Suppressor macrophage treated with lipopolysaccharide for 1 hour (primary cell): ENCODE measurements around the gene LARGE1.
A peak's percentile ranks its signal among the peaks of the same experiment; 100 is the strongest.

Source experiments
- DNase-seq, 3 donors: peaks; one replicate each; pipeline ENCODE4 v3.0.0-alpha.2; 2020 to 2022

The LARGE1 gene

GRCh38 chr22:33274214-33275072 lies 645.8 kb downstream of the LARGE1 start:
- DNase-seq = peak in 2 of 3 donors; percentile 23 to 25

GRCh38 chr22:33272871-33273270 lies 647.4 kb downstream of the LARGE1 start:
- no peak for DNase-seq

- no peak for DNase-seq
These were observed 648.1 kb downstream of the LARGE1 start for GRCh38 chr22:33272180-33272579.

- no peak for DNase-seq
These were observed 648.7 kb downstream of the LARGE1 start for GRCh38 chr22:33271390-33272161.

- DNase-seq = no peak
These were observed 649.7 kb downstream of the LARGE1 start for GRCh38 chr22:33270596-33270995.

- no peak for DNase-seq
These were observed 658.6 kb downstream of the LARGE1 start for GRCh38 chr22:33261699-33262098.

- DNase-seq = no peak
These were observed 659.8 kb downstream of the LARGE1 start for GRCh38 chr22:33260498-33260897.

- no peak for DNase-seq
These were observed 664.5 kb downstream of the LARGE1 start for GRCh38 chr22:33255791-33256190.

GRCh38 chr22:33248948-33249347 lies 671.3 kb downstream of the LARGE1 start:
- no peak for DNase-seq

- DNase-seq = no peak
These were observed 672.5 kb downstream of the LARGE1 start for GRCh38 chr22:33247758-33248157.

GRCh38 chr22:33242078-33242477 lies 678.2 kb downstream of the LARGE1 start:
- no peak for DNase-seq

GRCh38 chr22:33240888-33241475 lies 679.3 kb downstream of the LARGE1 start:
- no peak for DNase-seq

GRCh38 chr22:33232071-33232470 lies 688.2 kb downstream of the LARGE1 start:
- no peak for DNase-seq

GRCh38 chr22:33227791-33228190 lies 692.5 kb downstream of the LARGE1 start:
- DNase-seq = no peak

- no peak for DNase-seq
These were observed 695.4 kb downstream of the LARGE1 start for GRCh38 chr22:33224841-33225240.
